ENCODE data around the gene EPDR1. TPM values are rescaled to one million over a fixed set of nuclear protein-coding genes. Genes with fewer than 3 reads are reported as not detected.

The EPDR1 gene
- polyA plus RNA-seq, 1 donor from 2014 or later = 1.7 TPM

GRCh38 chr7:37990337-37990736, 69.9 kb downstream of the EPDR1 start:
- Histone ChIP-seq H3K79me2 (replicated peaks; ENCODE audit: insufficient read depth, low read length) (no peaks in the 10 kb centered on the region), H4K20me1 (ENCODE audit: insufficient read depth) (no peaks in the 10 kb centered on the region), H3K9ac (ENCODE audit: low read length) (no peak overlapping the region), H3K9me2 (ENCODE audit: insufficient read depth, low read length) (no peaks in the 10 kb centered on the region), H3K27me3 (ENCODE audit: insufficient read depth, low read depth, low read length) (no peaks in the 10 kb centered on the region), H3K27ac (ENCODE audit: low read length) (no peak overlapping the region), H3K4me3 (ENCODE audit: low read length) (no peak overlapping the region), H3F3A (ENCODE audit: insufficient read depth, low read length, poor library complexity, severe bottlenecking) (no peaks in the 10 kb centered on the region), H3K9me3 (ENCODE audit: low read length) (no peaks in the 10 kb centered on the region), H2AFZ (ENCODE audit: low read depth, low read length) (no peak overlapping the region), H3K4me2 (ENCODE audit: low read length) (no peak overlapping the region), H3K36me3 (ENCODE audit: insufficient read depth, low read length) (no peaks in the 10 kb centered on the region)
- TF ChIP-seq TAF1 (IDR thresholded peaks at IDR 0.05; ENCODE audit: low read depth) = no peak
- no peak for TF ChIP-seq POLR2AphosphoS5 (IDR thresholded peaks at IDR 0.05)
- no peak for TF ChIP-seq EP300 (conservative IDR thresholded peaks at IDR 0.05; ENCODE audit: poor library complexity, severe bottlenecking)
- no peak for TF ChIP-seq RAD21 (conservative IDR thresholded peaks at IDR 0.05)
- TF ChIP-seq MXI1 (conservative IDR thresholded peaks at IDR 0.05; ENCODE audit: poor library complexity, severe bottlenecking) = no peak
- TF ChIP-seq CTCF (IDR thresholded peaks at IDR 0.05; ENCODE audit: poor library complexity, severe bottlenecking) = no peak
- no peak for TF ChIP-seq REST (IDR thresholded peaks at IDR 0.05; ENCODE audit: borderline replicate concordance)
- no peak for TF ChIP-seq EZH2 (IDR thresholded peaks at IDR 0.05; ENCODE audit: borderline replicate concordance, insufficient read depth, low read length, poor library complexity, severe bottlenecking)
- no peak for TF ChIP-seq SMC3 (conservative IDR thresholded peaks at IDR 0.05; ENCODE audit: poor library complexity)

- TF ChIP-seq EZH2 (IDR thresholded peaks at IDR 0.05; ENCODE audit: borderline replicate concordance, insufficient read depth, low read length, poor library complexity, severe bottlenecking) (no peak), RAD21 (conservative IDR thresholded peaks at IDR 0.05) (no peak), EP300 (conservative IDR thresholded peaks at IDR 0.05; ENCODE audit: poor library complexity, severe bottlenecking) (no peak), CTCF (IDR thresholded peaks at IDR 0.05; ENCODE audit: poor library complexity, severe bottlenecking) (no peak), SMC3 (conservative IDR thresholded peaks at IDR 0.05; ENCODE audit: poor library complexity) (no peak), TAF1 (IDR thresholded peaks at IDR 0.05; ENCODE audit: low read depth) (no peak), REST (IDR thresholded peaks at IDR 0.05; ENCODE audit: borderline replicate concordance) (no peak), MXI1 (conservative IDR thresholded peaks at IDR 0.05; ENCODE audit: poor library complexity, severe bottlenecking) (no peak)
- no peak overlapping the region for H3K4me2 ChIP-seq (ENCODE audit: low read length)
- no peaks in the 10 kb centered on the region for H3K9me3 ChIP-seq (ENCODE audit: low read length)
- no peaks in the 10 kb centered on the region for H3K36me3 ChIP-seq (ENCODE audit: insufficient read depth, low read length)
- no peaks in the 10 kb centered on the region for H3K9me2 ChIP-seq (ENCODE audit: insufficient read depth, low read length)
- no peaks in the 10 kb centered on the region for H3K79me2 ChIP-seq (replicated peaks; ENCODE audit: insufficient read depth, low read length)
- H3F3A ChIP-seq (ENCODE audit: insufficient read depth, low read length, poor library complexity, severe bottlenecking) = no peaks in the 10 kb centered on the region
- no peaks in the 10 kb centered on the region for H4K20me1 ChIP-seq (ENCODE audit: insufficient read depth)
- no peak overlapping the region for H2AFZ ChIP-seq (ENCODE audit: low read depth, low read length)
- H3K4me3 ChIP-seq (ENCODE audit: low read length) = no peak overlapping the region
- H3K27ac ChIP-seq (ENCODE audit: low read length) = no peak overlapping the region
- no peaks in the 10 kb centered on the region for H3K27me3 ChIP-seq (ENCODE audit: insufficient read depth, low read depth, low read length)
- no peak overlapping the region for H3K9ac ChIP-seq (ENCODE audit: low read length)
Observed at GRCh38 chr7:37993060-37993501, 72.6 kb downstream of the EPDR1 start.

All from neural cell (in vitro differentiated cells).